OCI-LY7 (cell line): ENCODE measurements around the gene RBM19.

Experiments
- CTCF ChIP-seq: fragments of 200-600 bp; sonication (generic); conservative IDR thresholded peaks from 2 replicates; pipeline ENCODE4 v1.5.1; 2014; ENCODE audit warnings: mild to moderate bottlenecking, antibody characterized with exemption, low read length, moderate library complexity, mixed read lengths
- EZH2phosphoT487 ChIP-seq: fragments of 200-600 bp; sonication (generic); IDR thresholded peaks from 2 replicates; pipeline ENCODE4 v1.6.1; 2018; ENCODE audit warnings: low read depth, borderline replicate concordance, mild to moderate bottlenecking, mixed run types, antibody characterized with exemption, low read length, moderate library complexity, mixed read lengths

GRCh38 chr12:113820309-113820708 is 145.8 kb downstream of the RBM19 start:
- TF ChIP-seq EZH2phosphoT487, result no peak
- no peak for TF ChIP-seq CTCF
